Hematopoietic multipotent progenitor cell treated with erythropoietin and hydrocortisone succinate and interleukin-3 and kit ligand, for 8 days (in vitro differentiated cells): ENCODE measurements around the gene UBE2L3.
"Not testable (repeated sequence)": the region's sequence is repeated elsewhere in the genome, so short reads cannot be mapped to it uniquely, and the experiment has no call there.

Source experiments
- DNase-seq: peaks from one replicate; pipeline ENCODE4 v3.0.0-alpha.2; 2015

Gene UBE2L3

GRCh38 chr22:21567456-21568346, at the start of gene UBE2L3:
TSS of gene UBE2L3 (plus strand) at chr22:21567714. CDS start at chr22:21567745, 31 bp downstream.
- DNase-seq = peak; percentile 86

DNA sequence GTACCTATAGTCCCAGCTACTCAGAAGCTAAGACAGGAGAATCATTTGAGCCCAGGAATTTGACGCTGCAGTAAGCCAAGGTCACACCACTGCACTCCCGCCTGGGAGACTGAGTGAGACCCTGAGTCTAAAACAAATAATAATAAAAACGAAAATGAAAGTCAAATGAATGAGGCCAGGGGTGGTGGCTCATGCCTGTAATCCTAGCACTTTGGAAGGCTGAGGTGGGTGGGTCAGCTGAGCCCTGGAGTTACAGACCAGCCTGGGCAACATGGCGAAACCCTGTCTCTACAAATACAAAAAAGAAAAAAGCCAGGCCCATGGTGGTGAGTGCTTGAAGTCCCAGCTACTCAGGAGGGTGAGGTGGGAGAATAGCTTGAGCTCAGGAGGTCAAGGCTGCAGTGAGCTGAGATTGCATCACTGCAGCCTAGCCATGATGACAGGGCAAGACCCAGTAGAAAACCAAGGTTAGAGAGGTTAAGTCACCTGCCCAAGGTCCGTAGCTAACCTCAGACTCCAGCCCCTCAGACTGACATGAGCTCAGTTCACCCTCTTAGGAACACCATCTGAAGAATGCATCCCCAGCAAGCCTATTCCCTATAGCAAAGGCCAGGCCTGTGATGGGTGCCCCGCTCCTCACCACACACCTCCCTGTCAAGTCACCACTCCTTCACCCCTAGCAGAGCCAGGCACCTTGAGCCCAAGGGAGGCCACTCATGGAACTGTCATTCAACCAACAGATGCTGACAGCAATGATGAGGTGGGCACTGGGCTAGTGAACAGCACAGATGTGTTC, 40.6 kb upstream of the UBE2L3 start:
- not testable (repeated sequence) for DNase-seq

DNA sequence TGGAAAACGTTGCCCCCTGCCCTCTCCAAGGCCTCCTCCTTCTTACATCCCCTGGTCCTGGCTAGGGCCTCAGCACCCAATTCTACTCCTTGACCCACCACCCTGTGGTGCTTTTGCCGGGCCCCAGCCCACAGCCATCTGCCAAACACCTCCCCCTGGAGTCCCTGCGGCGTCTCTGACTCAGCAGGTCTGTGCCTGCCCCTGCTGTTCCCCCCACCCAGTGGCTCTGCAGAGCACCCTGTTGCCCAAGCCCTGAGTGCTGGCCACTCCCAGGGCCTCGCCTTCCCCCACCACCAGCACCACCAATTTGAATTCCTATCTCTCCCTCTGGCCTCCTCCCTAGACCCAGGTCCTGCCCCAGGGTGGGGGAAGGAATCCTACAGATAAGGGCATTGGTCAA, 36.0 kb upstream of the UBE2L3 start:
- DNase-seq = not testable (repeated sequence)

DNA sequence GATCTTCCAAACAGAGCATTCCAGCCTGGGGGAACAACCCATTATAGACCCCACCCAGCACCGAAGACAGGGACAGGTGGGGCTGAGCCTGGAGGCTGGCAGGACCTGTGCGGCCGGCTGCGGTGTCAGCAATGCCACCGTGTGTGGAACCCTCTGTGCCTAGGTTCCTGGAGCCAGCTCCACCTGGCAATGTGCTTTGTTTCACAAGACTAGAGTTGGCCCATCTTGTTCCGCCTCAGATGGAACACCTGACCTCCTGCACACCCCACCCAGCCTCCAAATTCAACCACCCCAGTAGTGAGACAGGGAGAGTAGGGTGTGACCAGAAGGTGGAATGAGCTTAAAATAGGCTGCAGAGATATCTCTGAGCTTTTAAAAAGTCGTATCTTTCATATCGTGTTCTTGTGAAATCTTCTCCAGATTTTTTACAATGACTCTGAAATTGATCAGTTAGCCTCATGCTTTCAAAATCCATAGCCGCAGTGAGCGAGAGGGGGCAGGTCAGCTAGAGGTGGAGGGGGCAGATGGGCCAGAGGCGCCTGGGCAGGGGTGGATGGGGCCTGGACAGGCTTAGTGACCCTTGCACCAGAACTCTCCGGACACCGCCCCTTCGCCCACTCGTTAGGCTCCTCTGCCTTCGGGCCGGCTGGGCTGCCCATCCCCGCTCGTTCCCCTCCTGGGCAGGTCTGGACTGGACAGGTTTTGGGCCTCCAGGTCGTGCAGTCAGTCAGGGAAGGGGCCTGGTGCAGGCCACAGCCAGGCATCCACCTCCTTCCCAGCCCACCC, 34.5 kb upstream of the UBE2L3 start:
- DNase-seq = not testable (repeated sequence)

- DNase-seq = not testable (repeated sequence)
Measured at GRCh38 chr22:21539862-21540261, 27.7 kb upstream of the UBE2L3 start.

DNA sequence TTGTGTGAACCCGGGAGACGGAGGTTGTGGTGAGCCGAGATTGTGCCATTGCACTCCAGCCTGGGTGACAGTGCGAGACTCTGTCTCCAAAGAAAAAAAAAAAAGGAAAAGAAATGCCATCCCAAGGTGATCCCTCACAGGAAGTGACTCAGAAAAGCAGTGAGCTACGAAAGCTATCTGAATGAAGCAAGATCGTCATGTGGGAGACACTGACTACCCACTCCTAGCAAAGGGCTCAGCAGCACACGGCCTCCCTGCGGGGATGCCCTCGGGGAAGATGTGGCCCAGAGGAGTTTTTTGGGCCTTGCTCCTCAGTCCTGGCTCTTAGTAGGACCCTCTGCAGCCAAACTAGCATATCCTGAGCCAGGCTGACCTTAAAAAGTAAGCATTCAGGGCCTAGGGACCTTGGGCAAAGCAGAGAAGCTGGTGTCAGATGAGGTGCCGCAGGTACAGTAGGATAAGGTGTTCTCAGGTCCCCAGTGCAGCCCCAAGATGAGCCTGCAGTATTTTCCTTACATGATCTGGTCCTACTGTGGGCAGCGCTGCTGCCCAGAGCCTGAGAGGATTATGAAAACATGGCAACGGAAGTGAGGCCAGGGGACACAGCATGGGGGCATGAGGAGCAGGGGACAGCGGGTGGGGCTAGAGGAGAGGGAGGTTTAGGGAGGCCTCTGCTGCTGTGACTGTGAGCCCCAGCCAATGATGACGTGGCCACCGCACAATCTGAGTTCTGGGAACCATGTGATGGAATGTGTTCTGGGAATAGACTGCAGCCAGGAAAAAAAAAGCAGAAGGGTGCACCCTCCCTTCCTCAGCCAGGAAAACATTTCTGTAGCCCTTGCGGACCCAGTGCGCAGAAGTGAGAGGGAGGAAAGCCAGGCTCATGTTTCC, 22.8 kb upstream of the UBE2L3 start:
- DNase-seq = not testable (repeated sequence)

DNA sequence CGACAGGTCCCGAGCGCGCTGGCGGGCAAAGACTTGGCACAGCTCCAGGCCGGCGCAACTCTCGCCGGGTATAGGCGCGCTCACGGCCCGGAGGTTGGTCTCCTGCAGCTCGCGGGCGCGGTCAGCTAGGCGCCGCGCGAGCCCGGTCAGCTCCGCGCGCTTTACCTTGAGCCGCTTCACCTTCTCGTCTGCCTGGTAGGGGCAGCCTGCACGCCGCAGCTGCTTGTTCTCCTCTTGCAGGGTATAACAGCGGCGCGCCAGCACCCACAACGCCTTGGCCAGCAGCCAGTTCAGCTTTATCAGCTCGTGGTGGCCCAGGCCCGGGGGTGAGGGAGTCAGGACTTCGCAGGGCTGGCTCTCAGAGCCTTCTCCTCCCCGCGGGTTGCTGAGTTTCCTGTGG, 18.0 kb upstream of the UBE2L3 start:
- not testable (repeated sequence) for DNase-seq

- DNase-seq = not testable (repeated sequence)
Measured at GRCh38 chr22:21550008-21550677, 17.4 kb upstream of the UBE2L3 start.

DNA sequence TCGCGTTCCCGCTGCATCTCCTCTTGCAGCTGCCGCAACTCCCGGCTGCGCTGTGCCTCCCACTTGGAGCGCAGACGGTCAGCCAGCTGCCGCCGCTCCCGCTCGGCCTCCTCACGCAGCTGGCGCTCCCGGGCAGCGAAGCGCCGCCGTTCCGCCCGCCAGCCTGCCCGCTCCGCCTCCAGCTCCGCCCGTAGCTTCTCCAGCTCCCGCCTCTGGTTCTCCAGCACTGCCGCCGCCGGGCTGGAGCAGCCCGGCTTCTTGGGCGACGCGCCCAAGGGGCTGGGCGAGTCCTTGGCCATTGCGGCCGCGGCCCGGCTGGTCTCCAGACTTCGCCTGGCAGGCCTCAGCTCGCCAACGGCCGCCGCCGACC, 16.9 kb upstream of the UBE2L3 start:
- not testable (repeated sequence) for DNase-seq

GRCh38 chr22:21551361-21551760, 16.2 kb upstream of the UBE2L3 start, which contains the start of gene RIMBP3C:
TSS of gene RIMBP3C (minus strand) at chr22:21551461. CDS start at chr22:21550976, 485 bp downstream.
- not testable (repeated sequence) for DNase-seq

- not testable (repeated sequence) for DNase-seq
Measured at GRCh38 chr22:21559345-21560125, 8.0 kb upstream of the UBE2L3 start.

DNA sequence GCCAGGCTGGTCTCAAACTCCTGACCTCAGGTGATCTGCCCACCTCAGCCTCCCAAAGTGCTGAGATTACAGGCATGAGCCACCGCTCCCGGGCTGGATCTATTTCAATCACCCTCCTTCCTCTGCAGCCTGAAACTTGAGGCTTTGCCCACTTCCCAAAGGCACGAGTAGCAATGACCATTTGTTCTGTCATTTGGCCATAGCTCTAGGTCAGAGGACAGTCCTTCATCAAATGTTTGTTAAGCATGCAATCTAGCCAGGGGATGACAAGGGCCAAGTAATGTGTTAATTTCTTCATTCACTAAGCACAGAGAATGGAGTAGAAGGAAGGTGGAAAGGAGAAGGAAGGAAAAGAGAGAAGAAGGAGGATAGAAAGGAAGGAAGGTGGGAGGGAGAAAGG, 6.9 kb upstream of the UBE2L3 start:
- DNase-seq = not testable (repeated sequence)

GRCh38 chr22:21563912-21564311, 3.6 kb upstream of the UBE2L3 start:
- no peak for DNase-seq

- DNase-seq = no peak
Measured at GRCh38 chr22:21564411-21564810, 3.1 kb upstream of the UBE2L3 start.

GRCh38 chr22:21568347-21569075, 997 bp downstream of the UBE2L3 start:
- DNase-seq = peak; percentile 64

DNA sequence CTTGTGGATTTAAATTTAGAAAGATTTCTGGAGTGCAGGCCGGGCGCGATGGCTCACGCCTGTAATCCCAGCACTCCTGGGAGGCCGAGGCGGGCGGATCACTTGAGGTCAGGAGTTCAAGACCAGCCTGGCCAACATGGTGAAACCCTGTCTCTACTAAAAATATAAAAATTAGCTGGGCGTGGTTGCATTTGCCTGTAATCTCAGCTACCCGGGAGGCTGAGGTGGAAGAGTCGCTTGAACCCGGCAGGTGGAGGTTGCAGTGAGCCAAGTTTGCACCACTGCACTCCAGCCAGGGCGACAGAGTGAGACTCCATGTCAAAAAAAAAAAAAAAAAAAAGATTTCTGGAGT, 1.5 kb downstream of the UBE2L3 start:
- DNase-seq = not testable (repeated sequence)

DNA sequence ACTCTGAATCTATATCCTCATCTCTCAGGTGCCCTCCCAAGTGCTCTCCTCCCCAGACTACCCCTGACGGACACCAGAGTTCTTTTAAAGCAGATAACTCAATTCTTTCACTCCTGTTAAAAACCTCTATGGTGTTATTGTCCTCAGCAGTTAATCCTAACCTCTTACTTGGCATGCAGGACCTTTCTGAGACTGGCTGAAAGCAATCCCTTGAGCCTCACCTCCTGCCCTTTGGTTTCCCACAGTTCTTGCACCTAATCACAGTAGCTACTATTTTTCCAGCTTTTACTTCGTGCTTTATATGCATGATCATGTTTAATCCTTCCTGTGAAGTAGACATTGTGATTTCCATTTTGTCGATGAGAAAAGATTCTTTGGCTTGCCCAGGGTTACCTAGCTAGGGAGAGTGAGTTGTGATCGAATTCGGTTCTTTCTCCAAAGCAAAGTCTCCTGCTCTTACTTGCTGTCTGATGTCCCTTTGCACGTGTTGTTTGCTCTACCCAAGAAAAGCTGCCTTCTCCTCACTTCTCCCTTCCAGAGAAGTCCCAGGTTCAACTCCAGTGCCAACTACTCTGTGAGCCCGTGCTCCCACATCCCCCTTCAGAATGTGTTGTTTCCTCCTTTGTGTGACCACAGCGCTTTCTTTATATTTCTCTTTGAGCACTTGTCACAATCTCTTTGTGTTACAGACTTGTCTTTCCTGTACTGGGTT, 2.1 kb downstream of the UBE2L3 start:
- DNase-seq = no peak

DNA sequence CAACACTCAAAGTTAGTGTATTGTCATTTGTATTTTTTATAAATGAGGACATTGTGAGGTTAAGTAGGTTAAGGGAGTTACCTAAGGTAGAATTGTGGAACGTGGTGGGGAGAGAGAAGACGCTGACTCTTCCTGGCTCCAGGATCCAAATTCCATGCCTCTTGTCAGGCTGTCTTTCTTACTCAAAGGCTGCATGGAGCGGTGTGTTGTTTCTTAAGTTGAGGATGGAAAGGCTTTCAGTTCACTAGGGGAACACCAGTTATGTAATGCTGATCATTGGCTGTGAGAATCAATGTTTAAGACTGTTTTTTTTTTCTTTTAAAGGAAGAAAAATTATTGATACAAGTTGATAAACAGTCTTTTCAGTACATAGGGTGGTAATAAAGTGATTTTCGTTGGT, 2.9 kb downstream of the UBE2L3 start:
- DNase-seq = no peak

- no peak for DNase-seq
Measured at GRCh38 chr22:21571679-21572078, 4.2 kb downstream of the UBE2L3 start.
